T-helper 22 cell (primary cell): Measurements from ENCODE around the gene MRPL40.
A peak's percentile ranks its signal among the peaks of the same experiment; 100 is the strongest.
"Not testable (repeated sequence)": the region's sequence is repeated elsewhere in the genome, so short reads cannot be mapped to it uniquely, and the experiment has no call there.

Experiments used
- DNase-seq: peaks from one replicate; pipeline ENCODE4 v3.0.0-alpha.2; 2020; ENCODE audit warnings: low read depth

The MRPL40 gene

GRCh38 chr22:19442166-19442565 is 9.8 kb downstream of the MRPL40 start:
- no peak for DNase-seq

GRCh38 chr22:19443544-19444211 is 11.3 kb downstream of the MRPL40 start:
- no peak for DNase-seq

GRCh38 chr22:19445279-19445982 is 13.1 kb downstream of the MRPL40 start:
- not testable (repeated sequence) for DNase-seq

GRCh38 chr22:19446603-19447329 is 14.4 kb downstream of the MRPL40 start:
- DNase-seq: no peak

GRCh38 chr22:19447330-19448075 is 15.2 kb downstream of the MRPL40 start, which contains the start of gene C22orf39:
Gene C22orf39 (minus strand): TSS chr22:19447711. CDS start chr22:19447688, 23 bp downstream.
- DNase-seq: peak; percentile 88

GRCh38 chr22:19448076-19448607 is 15.8 kb downstream of the MRPL40 start:
- DNase-seq: no peak

GRCh38 chr22:19448739-19449421 is 16.5 kb downstream of the MRPL40 start:
- no peak for DNase-seq

- DNase-seq: no peak
Observed at GRCh38 chr22:19449422-19449767, 17.1 kb downstream of the MRPL40 start.

- no peak for DNase-seq
Observed at GRCh38 chr22:19450363-19451175, 18.2 kb downstream of the MRPL40 start.

- DNase-seq: no peak
Observed at GRCh38 chr22:19451570-19451969, 19.2 kb downstream of the MRPL40 start.

GRCh38 chr22:19453718-19454117 is 21.4 kb downstream of the MRPL40 start:
- DNase-seq: no peak

GRCh38 chr22:19454156-19454555 is 21.8 kb downstream of the MRPL40 start:
- no peak for DNase-seq

GRCh38 chr22:19455033-19455432 is 22.7 kb downstream of the MRPL40 start:
- DNase-seq: no peak

- no peak for DNase-seq
Observed at GRCh38 chr22:19455585-19456370, 23.4 kb downstream of the MRPL40 start.

GRCh38 chr22:19456541-19456940 is 24.2 kb downstream of the MRPL40 start:
- no peak for DNase-seq

GRCh38 chr22:19457828-19458428 is 25.6 kb downstream of the MRPL40 start:
- no peak for DNase-seq

GRCh38 chr22:19460036-19460435 is 27.7 kb downstream of the MRPL40 start:
- DNase-seq: no peak

- DNase-seq: no peak
Observed at GRCh38 chr22:19461506-19461905, 29.2 kb downstream of the MRPL40 start.

GRCh38 chr22:19463008-19463407 is 30.7 kb downstream of the MRPL40 start:
- DNase-seq: no peak
